Suppressor macrophage (primary cell): ENCODE data around the gene PHLDB3.
"Not testable (repeated sequence)": the region's sequence is repeated elsewhere in the genome, so short reads cannot be mapped to it uniquely, and the experiment has no call there.

Experiments used
- DNase-seq, 4 experiments: peaks; one replicate each; pipeline ENCODE4 v3.0.0-alpha.2; 2020 to 2022

PHLDB3 gene

DNA sequence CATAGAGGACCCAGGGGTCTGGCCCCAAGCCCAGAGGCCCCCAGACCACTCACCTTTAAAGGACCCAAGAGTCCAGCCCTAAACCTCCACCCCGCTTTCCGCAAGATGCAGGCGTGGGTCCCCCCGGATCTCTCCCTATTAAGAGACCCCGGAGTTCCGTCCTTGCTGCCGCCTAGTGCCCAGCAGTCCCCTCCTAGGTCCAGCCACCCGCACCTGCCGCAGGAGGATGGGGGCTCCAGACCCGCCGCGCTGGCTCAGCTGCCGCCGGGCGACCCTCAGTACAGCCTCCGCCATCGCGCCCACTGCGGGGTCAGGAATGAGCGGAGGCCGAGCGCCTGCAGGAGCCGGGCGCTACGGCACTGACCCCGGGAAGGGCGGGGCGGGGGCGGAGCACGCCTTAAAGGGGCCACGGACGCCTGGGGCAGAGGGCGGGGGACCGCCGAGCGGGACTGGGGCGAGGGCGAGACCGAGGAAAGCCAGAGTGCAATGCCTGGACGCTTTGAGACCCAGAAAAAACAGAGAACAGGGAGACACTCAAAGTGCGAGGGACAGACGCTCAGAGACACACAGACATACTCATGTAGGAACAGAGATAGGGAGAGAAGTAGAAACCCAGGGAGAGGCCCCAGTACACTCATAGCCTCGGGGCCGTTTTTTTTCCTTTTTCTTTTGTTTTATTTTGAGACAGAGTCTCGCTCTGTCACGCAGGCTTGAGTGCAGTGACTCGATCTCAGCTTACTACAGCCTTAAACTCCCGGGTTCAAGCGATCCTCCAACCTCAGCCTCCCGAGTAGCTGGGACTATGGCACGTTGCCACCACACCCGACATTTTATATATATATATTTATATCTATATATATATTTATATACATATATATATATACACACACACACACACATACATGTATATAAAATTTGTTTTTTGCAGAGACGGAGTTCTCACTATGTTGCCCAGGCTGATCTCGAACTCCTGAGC lies 22.6 kb upstream of the PHLDB3 start, which contains the start of gene ETHE1:
TSS of gene ETHE1 (minus strand) at position 318 of the 976 bp plus-strand sequence. CDS start at position 294, 24 bp downstream.
- peak; percentile 68 to 92 (median 84) for DNase-seq

DNA sequence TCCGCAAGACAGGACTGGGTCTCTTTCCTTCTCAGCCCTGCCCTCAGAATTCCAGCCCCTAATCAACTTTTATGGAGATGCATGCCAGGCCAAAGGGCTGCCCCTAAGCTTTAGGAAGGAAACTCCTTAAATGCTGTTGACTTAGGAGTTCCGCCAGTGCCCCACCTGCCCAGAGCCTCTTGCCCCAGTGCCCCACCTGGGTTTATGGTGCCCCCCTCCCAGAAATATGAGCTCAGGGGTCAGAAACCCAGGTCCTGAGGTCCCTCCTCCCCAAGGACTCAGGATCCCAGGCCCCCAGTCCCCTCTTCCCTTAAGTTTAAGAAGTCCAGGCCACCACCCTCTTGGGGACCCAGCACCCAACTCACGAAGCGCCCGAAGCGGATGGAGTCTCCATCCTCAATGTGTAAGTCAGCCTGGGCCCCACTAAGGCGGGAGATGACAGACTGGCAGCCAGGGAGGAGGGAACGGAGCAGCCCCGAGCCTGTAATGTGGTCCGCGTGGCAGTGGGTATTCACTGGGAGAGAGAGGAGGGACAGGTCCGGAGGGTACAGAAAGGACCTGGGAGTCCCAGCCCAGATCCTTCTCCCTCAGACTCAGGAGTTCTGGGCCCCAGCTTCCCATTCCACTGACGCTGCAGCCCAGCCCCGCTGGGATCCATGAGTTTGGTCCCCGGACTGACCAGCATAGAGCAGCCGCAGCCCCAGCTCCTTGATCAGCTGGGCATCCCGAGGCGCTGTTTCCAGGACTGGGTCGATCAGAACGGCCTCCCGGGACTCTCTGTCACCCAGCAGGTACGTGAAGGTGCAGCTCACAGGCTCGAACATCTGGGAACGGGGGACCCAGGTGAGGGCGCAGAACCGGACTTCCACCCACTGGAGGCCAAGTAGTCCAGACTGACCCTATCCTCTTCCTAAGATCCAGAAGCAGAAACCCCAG lies 21.6 kb upstream of the PHLDB3 start:
- DNase-seq: peak; percentile 13 to 41 (median 26)

DNA sequence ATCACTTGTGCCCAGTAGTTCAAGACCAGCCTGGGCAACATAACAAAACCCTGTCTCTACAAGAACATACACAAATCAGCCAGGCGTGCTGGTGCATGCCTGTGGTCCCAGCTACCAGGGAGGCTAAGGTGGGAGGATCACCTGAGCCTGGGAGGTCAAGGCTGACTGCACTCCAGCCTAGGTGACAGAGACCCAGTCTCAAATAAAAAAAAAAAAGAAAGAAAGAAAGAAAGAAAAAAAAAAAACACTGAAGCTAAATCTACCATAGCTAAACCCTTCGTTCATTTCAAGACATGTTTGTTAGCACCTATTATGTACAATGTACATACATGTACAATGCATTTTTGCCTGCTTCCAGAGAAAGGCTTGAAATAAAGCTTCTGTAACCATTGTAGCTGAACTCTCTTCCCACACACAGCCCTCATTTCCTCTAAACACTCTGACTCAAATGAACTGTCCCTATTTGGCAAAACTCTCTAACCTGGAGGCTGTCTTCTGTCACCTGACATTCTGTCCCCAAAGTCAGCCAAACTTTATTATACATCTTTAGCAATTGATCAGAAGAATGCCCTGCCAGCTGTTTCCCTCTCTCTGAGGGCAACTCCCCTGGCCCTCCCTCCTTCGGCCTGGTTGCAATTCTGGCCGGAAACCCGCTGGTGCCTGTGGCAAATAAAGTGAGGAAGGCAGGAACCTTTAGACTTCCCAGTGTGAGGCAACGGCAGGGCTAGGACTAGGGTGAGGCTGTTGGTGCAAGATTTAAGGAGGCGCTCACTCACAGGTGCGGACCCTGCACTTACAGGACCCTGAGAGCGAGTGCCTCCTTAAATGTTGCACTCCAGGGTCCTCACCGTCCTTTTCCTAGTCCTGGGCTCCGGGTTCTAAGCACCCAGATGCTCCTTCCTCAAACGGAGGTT lies 20.6 kb upstream of the PHLDB3 start:
- DNase-seq: peak; percentile 65 to 79 (median 76)

- not testable (repeated sequence) for DNase-seq
Measured at GRCh38 chr19:43523696-43524095, 19.1 kb upstream of the PHLDB3 start.

DNA sequence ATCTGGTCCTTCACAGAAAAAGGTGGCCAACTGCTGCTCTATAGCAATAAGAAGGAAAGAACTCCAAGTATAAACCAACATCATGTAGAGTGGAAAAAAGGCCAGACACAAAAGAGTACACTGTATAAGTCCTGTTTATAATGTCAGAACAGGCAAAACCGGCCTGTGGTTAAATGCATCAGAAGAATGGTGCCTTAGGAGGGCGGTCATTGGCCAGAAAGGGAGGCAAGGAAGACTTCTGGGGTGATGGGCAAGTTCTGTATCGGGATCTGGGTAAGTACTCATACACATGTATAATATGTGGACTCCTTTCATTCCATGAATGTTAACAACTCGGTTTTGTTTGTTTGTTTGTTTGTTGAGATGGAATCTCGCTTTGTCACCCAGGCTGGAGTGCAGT lies 18.4 kb upstream of the PHLDB3 start:
- no peak for DNase-seq

DNA sequence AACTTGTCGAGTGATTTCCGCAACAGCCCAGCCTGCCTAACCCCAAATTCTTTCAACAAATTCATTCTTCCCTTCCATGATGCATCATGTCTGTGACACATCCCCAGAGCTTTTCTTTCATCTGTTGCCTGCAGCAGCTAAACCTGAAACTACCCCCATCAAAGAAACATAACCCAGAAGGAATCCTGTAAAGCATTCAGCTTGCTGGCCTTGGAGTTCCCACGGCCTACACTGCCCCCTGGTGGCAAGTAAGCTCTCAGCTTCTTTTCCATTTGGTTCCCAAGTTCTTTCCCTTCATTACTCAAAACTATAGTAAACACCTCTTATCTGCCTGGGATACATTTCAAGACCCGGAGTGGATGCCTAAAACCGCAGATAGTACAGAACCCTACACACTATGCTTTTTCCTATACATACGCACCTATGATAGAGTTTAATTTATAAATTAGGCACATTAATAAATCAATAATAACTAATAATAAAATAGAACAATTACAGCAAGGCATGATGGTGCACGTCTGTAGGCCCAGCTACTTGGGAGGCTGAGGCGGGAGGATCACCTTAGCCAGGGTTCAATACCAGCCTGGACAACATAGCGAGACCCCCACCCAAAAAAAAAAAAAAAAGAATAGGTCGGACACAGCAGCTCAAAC lies 15.0 kb upstream of the PHLDB3 start:
- peak; percentile 85 to 94 (median 90) for DNase-seq

- no peak for DNase-seq
Measured at GRCh38 chr19:43518051-43518450, 13.5 kb upstream of the PHLDB3 start.

DNA sequence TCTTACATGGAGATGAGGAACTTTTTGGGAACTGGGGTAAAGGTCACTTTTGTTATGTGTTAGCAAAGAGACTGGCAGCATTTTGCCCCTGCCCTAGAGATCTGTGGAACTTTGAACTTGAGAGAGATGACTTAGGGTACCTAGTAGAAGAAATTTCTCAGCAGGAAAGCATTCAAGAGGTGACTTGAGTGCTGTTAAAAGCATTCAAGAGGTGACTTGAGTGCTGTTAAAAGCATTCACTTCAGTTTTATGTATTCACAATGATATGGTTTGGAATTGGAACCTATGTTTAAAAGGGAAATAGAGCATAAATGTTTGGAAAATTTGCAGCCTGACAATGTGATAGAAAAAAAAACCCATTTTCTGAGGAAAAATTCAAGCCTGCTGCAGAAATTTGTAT lies 7.9 kb upstream of the PHLDB3 start:
- DNase-seq: not testable (repeated sequence)

- no peak for DNase-seq
Measured at GRCh38 chr19:43511324-43511723, 6.8 kb upstream of the PHLDB3 start.

DNA sequence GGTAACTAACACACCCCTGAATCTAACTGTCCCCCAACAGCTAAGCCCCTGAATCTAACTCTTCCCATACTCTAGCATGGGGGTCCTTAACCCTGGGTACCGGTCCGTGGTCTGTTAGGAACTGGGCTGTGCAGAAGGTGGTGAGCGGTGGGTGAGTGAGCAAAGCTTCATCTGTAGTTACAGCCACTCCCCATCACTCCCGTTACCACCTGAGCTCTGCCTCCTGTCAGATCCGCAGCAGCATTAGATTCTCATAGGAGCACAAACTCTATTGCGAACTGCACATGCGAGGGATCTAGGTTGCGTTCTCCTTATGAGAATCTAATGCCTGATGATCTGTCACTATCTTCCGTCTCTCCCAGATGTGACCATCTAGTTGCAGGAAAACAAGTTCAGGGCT lies 6.2 kb upstream of the PHLDB3 start:
- DNase-seq: no peak

GRCh38 chr19:43507880-43508279 lies 3.3 kb upstream of the PHLDB3 start:
- DNase-seq: no peak

- DNase-seq: no peak
Measured at GRCh38 chr19:43506629-43507028, 2.1 kb upstream of the PHLDB3 start.

GRCh38 chr19:43505941-43506340 lies 1.4 kb upstream of the PHLDB3 start:
- no peak for DNase-seq

- no peak for DNase-seq
Measured at GRCh38 chr19:43505186-43505456, 575 bp upstream of the PHLDB3 start.

DNA sequence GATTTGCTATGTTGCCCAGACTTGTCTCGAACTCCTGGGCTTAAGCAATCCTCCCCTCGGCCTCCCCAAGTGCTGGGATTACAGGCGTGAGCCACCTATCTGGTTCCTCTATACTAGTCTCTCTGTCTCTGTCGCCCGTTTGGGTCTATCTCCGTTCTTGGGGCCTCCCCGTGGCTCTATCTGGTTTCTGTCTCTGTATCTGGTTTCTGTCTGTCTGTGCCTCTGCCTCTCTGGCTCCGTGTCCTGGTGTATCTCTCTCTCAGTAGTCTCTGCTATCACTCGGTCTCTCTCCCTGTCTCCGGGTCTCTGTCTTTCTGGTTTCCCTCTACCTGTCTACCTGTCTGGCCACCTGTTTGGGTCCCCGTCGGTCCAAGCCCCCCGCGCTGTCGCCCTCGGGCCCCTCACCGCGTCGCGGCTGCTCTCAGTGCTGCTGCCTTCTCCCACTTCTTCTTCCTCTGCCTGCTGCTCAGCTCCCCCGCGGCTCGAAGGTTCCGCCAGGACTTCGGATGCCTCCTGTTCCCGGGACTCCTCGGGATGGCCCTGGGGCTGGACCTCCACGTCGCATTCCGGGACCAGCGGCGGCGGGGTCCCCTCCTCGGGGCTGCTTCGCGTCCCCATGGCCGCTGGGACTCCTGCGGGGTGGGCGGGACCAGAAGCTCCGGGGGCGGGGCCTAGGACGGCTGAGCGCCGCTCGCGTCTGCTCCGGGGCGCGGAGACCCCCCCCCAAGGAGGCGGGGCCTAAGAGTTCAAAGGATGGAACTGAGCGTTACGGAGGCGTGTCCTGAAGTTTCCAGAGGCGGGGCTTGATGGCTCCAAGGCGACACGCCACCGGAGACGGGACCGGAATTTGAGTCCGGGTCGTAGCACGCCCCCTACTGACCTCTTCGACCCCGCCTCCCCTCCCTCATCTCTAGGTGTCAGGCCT lies 783 bp downstream of the PHLDB3 start:
- peak; percentile 91 to 96 (median 94) for DNase-seq

DNA sequence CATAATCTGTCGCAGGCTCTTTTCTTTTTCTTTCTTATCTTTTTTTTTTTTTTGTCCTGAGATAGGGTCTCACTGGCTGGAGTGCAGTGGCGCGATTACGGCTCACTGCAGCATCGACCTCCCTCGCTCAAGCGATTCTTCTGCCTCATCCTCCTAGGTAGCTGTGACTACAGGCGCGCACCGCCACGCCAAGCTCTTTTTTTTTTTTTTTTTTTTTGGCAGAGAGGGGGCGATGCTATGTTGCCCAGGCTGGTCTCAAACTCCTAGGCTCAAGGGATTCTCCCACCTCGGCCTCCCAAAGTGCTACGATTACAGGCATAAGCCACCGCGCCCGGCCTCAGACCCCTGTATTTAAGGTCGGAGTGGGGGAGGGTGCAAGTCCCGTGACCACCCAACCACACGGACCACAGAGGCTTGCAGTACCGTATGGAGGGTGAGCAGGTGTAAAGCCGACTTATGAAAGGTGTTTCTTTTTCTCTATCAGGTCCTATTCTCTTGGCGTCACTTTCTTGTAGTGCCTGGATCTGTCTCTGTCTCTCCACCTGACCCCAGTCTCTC lies 2.0 kb downstream of the PHLDB3 start:
- DNase-seq: no peak

DNA sequence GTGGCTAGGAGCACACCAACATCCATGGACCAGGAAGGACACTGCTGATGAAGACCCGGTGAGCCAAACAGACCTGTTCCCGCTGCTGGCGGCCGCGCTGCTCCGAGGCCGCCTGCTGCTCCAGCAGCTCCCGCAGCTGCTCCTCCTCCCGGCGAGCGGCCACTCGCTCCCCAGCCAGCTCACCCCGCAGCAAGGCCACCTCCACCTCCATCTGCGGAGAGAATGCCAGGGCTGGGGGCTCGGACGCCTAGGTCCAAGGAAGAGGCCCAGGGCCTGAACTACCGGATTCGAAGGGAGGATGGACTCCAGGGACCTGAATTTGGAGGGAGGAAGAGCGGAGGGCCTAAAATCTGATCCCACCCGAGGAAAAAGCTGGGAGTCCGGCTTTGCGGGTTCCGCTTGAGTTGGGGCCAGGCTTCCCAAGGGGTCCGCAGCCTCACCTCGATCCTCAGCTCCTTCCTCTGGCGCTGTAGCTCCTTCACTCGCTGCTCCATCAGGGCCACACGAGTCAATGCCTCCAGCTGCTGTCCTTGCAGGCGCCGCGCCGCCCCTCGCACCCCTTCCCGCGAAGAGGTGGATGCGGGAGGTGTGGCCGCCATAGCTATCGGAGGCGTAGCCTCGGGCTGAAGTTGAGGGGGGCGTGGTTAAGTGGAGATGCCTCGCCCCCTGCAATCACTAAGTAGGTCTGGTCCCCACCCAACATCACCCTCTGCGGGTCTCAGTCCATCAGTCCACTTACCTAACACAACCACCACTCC lies 2.7 kb downstream of the PHLDB3 start:
- DNase-seq: no peak

DNA sequence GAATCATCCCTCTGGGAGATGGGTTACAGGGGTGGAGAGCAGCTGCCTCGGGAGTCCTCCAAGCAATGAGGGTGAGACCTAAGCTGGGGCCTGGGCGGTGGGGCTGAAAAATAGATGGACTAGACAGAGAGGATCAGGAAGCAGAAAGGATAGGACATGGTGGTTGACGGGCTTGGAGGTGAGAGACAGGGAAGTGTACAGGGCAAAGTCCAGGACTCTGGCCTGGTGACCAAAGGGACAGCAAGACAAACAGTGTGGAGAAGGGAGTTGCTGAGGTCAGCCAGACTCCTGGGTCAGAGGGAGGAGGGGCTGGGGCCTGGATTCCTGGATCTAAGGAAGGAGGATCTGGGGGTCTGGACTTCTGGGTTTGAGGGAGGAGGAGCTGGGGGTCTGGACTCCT lies 5.5 kb downstream of the PHLDB3 start:
- DNase-seq: no peak

GRCh38 chr19:43498233-43498842 lies 6.2 kb downstream of the PHLDB3 start:
- DNase-seq: no peak
